Endothelial cell of umbilical vein (primary cell): ENCODE results near the gene DOLPP1. TPM values are rescaled to one million over a fixed set of nuclear protein-coding genes. Genes with fewer than 3 reads are reported as not detected.

Experiments used
- BruUV-seq: library from RNA; stranded (reverse); fragments of 400-500 nt; replicated peaks from 2 replicates; lab custom pipeline; 2021; lab: Mats Ljungman, UMichigan
- CTCF ChIA-PET: fragments of 300-600, 350-600 bp; sonication (Branson Sonifier 250); formaldehyde crosslinking; loops from one replicate; lab custom pipeline; 2021; ENCODE audit warnings: antibody characterized with exemption, inconsistent platforms; lab: Charles Lee
- POLR2A ChIA-PET: fragments of 300-600, 350-600 bp; sonication (Branson Sonifier 250); formaldehyde crosslinking; loops from one replicate; lab custom pipeline; 2021; ENCODE audit warnings: antibody characterized with exemption, inconsistent platforms; lab: Charles Lee
- DNase-seq: peaks from one replicate; pipeline ENCODE4 v3.0.0-alpha.2; 2011; ENCODE audit warnings: low read depth, low spot score
- FAIRE-seq: peaks from 2 replicates; lab custom pipeline; 2011; peaks lifted over from hg19 to GRCh38; lab: Jason Lieb, UNC
- H2AFZ ChIP-seq: 2 replicates; pipeline ENCODE4 v1.6.0; 2012; ENCODE audit warnings: low read depth, low read length, control low read depth, inconsistent platforms
- H3K27ac ChIP-seq: 2 replicates; pipeline ENCODE4 v1.5.1; 2011; ENCODE audit warnings: low read depth, mild to moderate bottlenecking, control low read depth, low read length, moderate library complexity; ENCODE audit not compliant: insufficient read depth
- H3K27me3 ChIP-seq, 2 experiments: 2 replicates each; pipeline versions ENCODE4 v1.6.0 to v1.6.1; 2011; ENCODE audit warnings: low read length in 2 of 2, mixed read lengths in 1 of 2; ENCODE audit not compliant: control insufficient read depth in 2 of 2, insufficient read depth in 2 of 2
- H3K36me3 ChIP-seq, 2 experiments: 2 replicates in 1 of 2; 3 replicates in 1 of 2; pipeline ENCODE4 v1.5.1; 2011; ENCODE audit warnings: low read length in 2 of 2, mild to moderate bottlenecking in 1 of 2, moderate library complexity in 1 of 2; ENCODE audit not compliant: control insufficient read depth in 2 of 2, insufficient read depth in 2 of 2; ENCODE audit errors: extremely low read depth in 1 of 2
- H3K4me1 ChIP-seq: 3 replicates; pipeline ENCODE4 v1.5.1; 2011; ENCODE audit warnings: mild to moderate bottlenecking, low read length; ENCODE audit not compliant: control insufficient read depth, insufficient read depth; ENCODE audit errors: extremely low read depth
- H3K4me2 ChIP-seq: 2 replicates; pipeline ENCODE4 v1.6.1; 2011; ENCODE audit warnings: low read length, control low read depth, mixed read lengths; ENCODE audit not compliant: insufficient read depth
- H3K4me3 ChIP-seq, 3 experiments: fragments of 200-600 bp in 1 of 3; sonication (generic), shearing (Covaris generic) in 1 of 3; replicated peaks in 1 of 3; 2 replicates each; pipeline ENCODE4 v1.5.1; 2011 to 2016; ENCODE audit warnings: control low read depth in 3 of 3, low read length in 3 of 3, mild to moderate bottlenecking in 2 of 3, inconsistent platforms in 1 of 3, low read depth in 1 of 3, moderate library complexity in 1 of 3; ENCODE audit not compliant: insufficient read depth in 1 of 3
- H3K79me2 ChIP-seq: 2 replicates; pipeline ENCODE4 v1.6.0; 2012; ENCODE audit warnings: low read length, inconsistent platforms; ENCODE audit not compliant: control insufficient read depth, insufficient read depth
- H3K9ac ChIP-seq: replicated peaks from 2 replicates; pipeline ENCODE3; 2011; ENCODE audit warnings: low read length, control low read depth; ENCODE audit not compliant: insufficient read depth; ENCODE audit errors: extremely low read depth
- H3K9me1 ChIP-seq: replicated peaks from 3 replicates; pipeline ENCODE4 v1.6.0; 2011; ENCODE audit warnings: mild to moderate bottlenecking, low read length; ENCODE audit not compliant: control insufficient read depth, insufficient read depth; ENCODE audit errors: extremely low read depth
- H3K9me3 ChIP-seq: replicated peaks from 2 replicates; pipeline ENCODE4 v1.5.1; 2012; ENCODE audit warnings: low read length, inconsistent platforms; ENCODE audit not compliant: control insufficient read depth, insufficient read depth
- H4K20me1 ChIP-seq: replicated peaks from 2 replicates; pipeline ENCODE3; 2011; ENCODE audit warnings: mild to moderate bottlenecking, low read length; ENCODE audit not compliant: control insufficient read depth, insufficient read depth; ENCODE audit errors: extremely low read depth
- CTCF ChIP-seq, 2 donors: IDR thresholded peaks; 1 replicate in 1 of 2; 2 replicates in 1 of 2; pipeline ENCODE4 v1.5.1; 2011; ENCODE audit warnings: low read length in 2 of 2, mild to moderate bottlenecking in 2 of 2, moderate library complexity in 2 of 2, control low read depth in 1 of 2, inconsistent platforms in 1 of 2, low read depth in 1 of 2; ENCODE audit not compliant: insufficient read depth in 1 of 2; ENCODE audit errors: extremely low read depth in 1 of 2
- EZH2 ChIP-seq: IDR thresholded peaks from 2 replicates; pipeline ENCODE4 v1.6.1; 2012; ENCODE audit warnings: borderline replicate concordance, low read depth, mild to moderate bottlenecking, moderate library complexity, low read length, inconsistent platforms; ENCODE audit not compliant: severe bottlenecking
- FOS ChIP-seq: IDR thresholded peaks from 2 replicates; pipeline ENCODE4 v1.6.1; 2011; ENCODE audit warnings: mild to moderate bottlenecking, low read length, moderate library complexity, borderline replicate concordance; ENCODE audit not compliant: insufficient read depth
- GATA2 ChIP-seq: IDR thresholded peaks from 2 replicates; pipeline ENCODE4 v1.7.0; 2011; ENCODE audit warnings: low read depth, mild to moderate bottlenecking, moderate library complexity, mixed read lengths, low read length; ENCODE audit not compliant: insufficient read length, insufficient read depth
- JUN ChIP-seq: IDR thresholded peaks from 2 replicates; pipeline ENCODE4 v1.6.1; 2011; ENCODE audit warnings: borderline replicate concordance, low read depth; ENCODE audit not compliant: insufficient read length, insufficient read depth
- MAX ChIP-seq: IDR thresholded peaks from 2 replicates; pipeline ENCODE4 v1.6.1; 2011; ENCODE audit not compliant: insufficient read depth, insufficient read length
- MYC ChIP-seq: IDR thresholded peaks from one replicate; pipeline ENCODE4 v1.6.1; 2011; ENCODE audit warnings: mild to moderate bottlenecking, low read depth, low read length
- POLR2A ChIP-seq: IDR thresholded peaks from 2 replicates; pipeline ENCODE4 v1.6.1; 2012; ENCODE audit warnings: low read depth, mild to moderate bottlenecking, control low read depth, low read length
- POLR2AphosphoS5 ChIP-seq: IDR thresholded peaks from 2 replicates; pipeline ENCODE4 v1.6.1; 2012; ENCODE audit warnings: low read depth, mild to moderate bottlenecking, control low read depth, low read length, moderate library complexity; ENCODE audit not compliant: insufficient read depth
- dilution Hi-C: fragments of 300-500 bp; cut with MboI; formaldehyde crosslinking; loops from one replicate; pipeline ENCODE4 v1.15.0; 2019; ENCODE audit warnings: low sequenced_read_pairs; ENCODE audit not compliant: extremely low pct_ligation_motif_present
- intact Hi-C: fragments of 100-400 bp; cut with micrococcal nuclease; formaldehyde crosslinking; loops from one replicate; pipeline ENCODE4 v1.10.0; 2022
- polyA plus RNA-seq, 4 experiments: library from polyadenylated mRNA; depleted of rRNA in 3 of 4; stranded (reverse) in 3 of 4; unstranded in 1 of 4; fragments of >200 nt; gene quantifications; 2 replicates each; pipeline versions ENCODE4 v1.2.1 to v1.2.3, GENCODE V29; 2011 to 2012; ENCODE audit warnings: missing spikeins in 1 of 4
- total RNA-seq: library from RNA; stranded (reverse); gene quantifications from 2 replicates; pipeline ENCODE4 v1.2.3, GENCODE V29; 2021

The DOLPP1 gene
- total and polyA plus RNA-seq, 2 donors (not counting 3 experiments of a cell fraction or from before 2014, with no cell fraction given) = 17.7 to 28.3 TPM

- H3K4me2 ChIP-seq = no peak overlapping the region
- intact Hi-C loops = no loop called here
Measured at GRCh38 chr9:129113645-129114304, 32.9 kb downstream of the DOLPP1 start.

More at GRCh38 chr9:129113645-129114304, 32.9 kb downstream of the DOLPP1 start:
- BruUV-seq = no TSS peak
- H3K79me2 ChIP-seq = peaks cover 41% of the 10 kb centered on the region
- H3K27ac ChIP-seq = no peak overlapping the region
- ChIA-PET POLR2A (no interaction called here), CTCF (interaction anchor here (1.5 kb wide), 1 partner anchor 18 kb away, joined by 5 read pairs; no protein-coding TSS in a partner anchor)
- DNase-seq = no peak
- no peak overlapping the region for H3K9ac ChIP-seq
- dilution Hi-C loops = no loop called here
- no peaks in the 10 kb centered on the region for H3K36me3 ChIP-seq
- TF ChIP-seq FOS = no peak
- no peak for TF ChIP-seq EZH2
- no peak for TF ChIP-seq MYC
- no peak for TF ChIP-seq MAX
- TF ChIP-seq GATA2 = no peak
- TF ChIP-seq POLR2AphosphoS5 = no peak
- TF ChIP-seq CTCF (IDR thresholded peaks at IDR 0.05; ENCODE audit: extremely low read depth in 1 of 2, insufficient read depth in 1 of 2, low read depth in 1 of 2, low read length in 2 of 2) = no peak
- no peak for TF ChIP-seq POLR2A
- TF ChIP-seq JUN = no peak
- H3K9me1 ChIP-seq = no peaks in the 10 kb centered on the region
- H3K4me1 ChIP-seq = peaks cover 10% of the 10 kb centered on the region
- H4K20me1 ChIP-seq = no peaks in the 10 kb centered on the region
- H3K27me3 ChIP-seq = no peaks in the 10 kb centered on the region
- H3K4me3 ChIP-seq = no peak overlapping the region
- FAIRE-seq = no peak
- no peaks in the 10 kb centered on the region for H3K9me3 ChIP-seq
- no peak overlapping the region for H2AFZ ChIP-seq
